B cell (primary cell): ENCODE results near the gene CLINT1. TPM values are rescaled to one million over a fixed set of nuclear protein-coding genes. Genes with fewer than 3 reads are reported as not detected.

Experiments
- ATAC-seq: fragments of 200-7000 bp; cut with Tn5 transposase; one replicate; pipeline ENCODE4 v1.10.0; 2021; ENCODE audit warnings: low read depth, mild to moderate bottlenecking, moderate number of reproducible peaks, moderate library complexity
- CTCF ChIA-PET: fragments of 350-600 bp; sonication (Branson Sonifier 250); formaldehyde crosslinking; loops from one replicate; lab custom pipeline; 2021; ENCODE audit warnings: antibody characterized with exemption, inconsistent platforms; lab: Charles Lee
- POLR2A ChIA-PET: fragments of 350-600 bp; sonication (Branson Sonifier 250); formaldehyde crosslinking; loops from one replicate; lab custom pipeline; 2021; ENCODE audit warnings: antibody characterized with exemption; lab: Charles Lee
- DNase-seq: peaks from one replicate; pipeline ENCODE4 v3.0.0; 2013
- H2AFZ ChIP-seq: 2 replicates; pipeline ENCODE4 v1.6.1; 2012; ENCODE audit warnings: mild to moderate bottlenecking, low read depth, low read length; ENCODE audit not compliant: insufficient read depth, poor library complexity, severe bottlenecking
- H3K27ac ChIP-seq, 2 donors: 1 replicate in 1 of 2; 2 replicates in 1 of 2; pipeline ENCODE4 v1.5.1; 2012 to 2013; ENCODE audit warnings: low read length in 2 of 2, mild to moderate bottlenecking in 2 of 2, moderate library complexity in 1 of 2
- H3K27me3 ChIP-seq, 4 experiments: fragments of 200-600 bp in 1 of 4; sonication (generic) in 1 of 4; replicated peaks in 1 of 4; 1 replicate in 2 of 4; 2 replicates in 2 of 4; pipeline versions ENCODE4 v1.6.1 to v1.7.0; 2013 to 2016; ENCODE audit warnings: low read length in 3 of 4, mild to moderate bottlenecking in 2 of 4, mixed read lengths in 1 of 4, moderate library complexity in 1 of 4; ENCODE audit not compliant: insufficient read depth in 4 of 4, control insufficient read depth in 3 of 4; ENCODE audit errors: control extremely low read depth in 1 of 4
- H3K36me3 ChIP-seq, 2 experiments: replicated peaks in 1 of 2; 1 replicate in 1 of 2; 2 replicates in 1 of 2; pipeline versions ENCODE4 v1.6.1 to v1.7.1; 2013; ENCODE audit warnings: low read length in 1 of 2; ENCODE audit not compliant: insufficient read depth in 2 of 2, control insufficient read depth in 1 of 2; ENCODE audit errors: control extremely low read depth in 1 of 2, extremely low read depth in 1 of 2
- H3K4me1 ChIP-seq, 2 donors: fragments of 200-600 bp in 1 of 2; sonication (generic) in 1 of 2; 1 replicate in 1 of 2; 2 replicates in 1 of 2; pipeline versions ENCODE4 v1.5.1 to v1.6.1; 2013 to 2017; ENCODE audit warnings: low read length in 2 of 2; ENCODE audit not compliant: control insufficient read depth in 2 of 2, insufficient read depth in 2 of 2
- H3K4me2 ChIP-seq: replicated peaks from 2 replicates; pipeline ENCODE3; 2012; ENCODE audit warnings: mild to moderate bottlenecking, low read depth, low read length; ENCODE audit not compliant: poor library complexity, severe bottlenecking
- H3K4me3 ChIP-seq, 5 experiments: fragments of 200-600 bp in 1 of 5; sonication (generic) in 1 of 5; 1 replicate in 3 of 5; 2 replicates in 2 of 5; pipeline versions ENCODE4 v1.5.1 to v1.7.0; 2011 to 2016; ENCODE audit warnings: low read length in 4 of 5, mild to moderate bottlenecking in 4 of 5, low read depth in 2 of 5, control low read depth in 1 of 5, moderate library complexity in 1 of 5; ENCODE audit not compliant: insufficient read depth in 1 of 5; ENCODE audit errors: control extremely low read depth in 1 of 5, extremely low read depth in 1 of 5
- H3K79me2 ChIP-seq: fragments of 200-600 bp; sonication (generic); one replicate; pipeline ENCODE4 v1.6.0; 2016; ENCODE audit warnings: low read length; ENCODE audit not compliant: control insufficient read depth, insufficient read depth
- H3K9ac ChIP-seq: fragments of 200-600 bp; sonication (generic); 2 replicates; pipeline ENCODE4 v1.6.1; 2017; ENCODE audit warnings: mild to moderate bottlenecking, low read length, moderate library complexity
- H3K9me3 ChIP-seq, 3 donors: one replicate each; pipeline versions ENCODE4 v1.6.1 to v1.7.1; 2013; ENCODE audit warnings: low read length in 2 of 3; ENCODE audit not compliant: control insufficient read depth in 2 of 3, insufficient read depth in 1 of 3; ENCODE audit errors: control extremely low read depth in 1 of 3
- H4K20me1 ChIP-seq: 2 replicates; pipeline ENCODE4 v1.6.0; 2012; ENCODE audit warnings: mild to moderate bottlenecking, low read length; ENCODE audit not compliant: insufficient read depth, control insufficient read depth, poor library complexity, severe bottlenecking
- H3K27ac Mint-ChIP-seq: one replicate; pipeline ENCODE4 v1.8.0; 2021; ENCODE audit warnings: mixed read lengths
- H3K27me3 Mint-ChIP-seq: one replicate; pipeline ENCODE4 v1.8.0; 2021; ENCODE audit warnings: mixed read lengths
- H3K4me1 Mint-ChIP-seq: one replicate; pipeline ENCODE4 v1.8.0; 2021; ENCODE audit warnings: mixed read lengths
- H3K4me3 Mint-ChIP-seq: one replicate; pipeline ENCODE4 v1.8.0; 2021; ENCODE audit warnings: mixed read lengths
- H3K9me3 Mint-ChIP-seq: one replicate; pipeline ENCODE4 v1.8.0; 2022; ENCODE audit warnings: mixed read lengths; ENCODE audit not compliant: insufficient read depth
- EZH2 ChIP-seq: IDR thresholded peaks from 2 replicates; pipeline ENCODE4 v1.6.1; 2012; ENCODE audit warnings: borderline replicate concordance, low read depth, mild to moderate bottlenecking, moderate library complexity, low read length; ENCODE audit not compliant: insufficient read depth, poor library complexity, severe bottlenecking
- WGBS: methylation state at CpG from one replicate; pipeline ENCODE4 v1.1.5; 2013; ENCODE audit warnings: missing lambda C conversion rate; ENCODE audit not compliant: insufficient coverage; 5-methylcytosine and 5-hydroxymethylcytosine counted together
- intact Hi-C: fragments of 100-400 bp; cut with micrococcal nuclease; formaldehyde crosslinking; loops from one replicate; pipeline ENCODE4 v1.10.0; 2022
- polyA plus RNA-seq: library from polyadenylated mRNA; depleted of rRNA; stranded (reverse); fragments of >200 nt; gene quantifications from 2 replicates; pipeline ENCODE4 v1.2.3, GENCODE V29; 2012
- total RNA-seq, 2 donors: library from RNA; stranded (reverse); fragments of 120-200 nt in 1 of 2; gene quantifications; 1 replicate in 1 of 2; 2 replicates in 1 of 2; pipeline versions ENCODE4 v1.2.3 to v1.2.4, GENCODE V29; 2013 to 2022
- TF ChIP-seq, protein P1 (sequence below): fragments of 200-600 bp; IDR thresholded peaks from one replicate; pipeline ENCODE4 v1.8.0; 2022; ENCODE audit warnings: antibody characterized with exemption, mild to moderate bottlenecking

CLINT1 gene
- total and polyA plus RNA-seq, 2 donors (not counting 1 experiment from before 2014, with no cell fraction given): 69.7 to 89.1 TPM

DNA sequence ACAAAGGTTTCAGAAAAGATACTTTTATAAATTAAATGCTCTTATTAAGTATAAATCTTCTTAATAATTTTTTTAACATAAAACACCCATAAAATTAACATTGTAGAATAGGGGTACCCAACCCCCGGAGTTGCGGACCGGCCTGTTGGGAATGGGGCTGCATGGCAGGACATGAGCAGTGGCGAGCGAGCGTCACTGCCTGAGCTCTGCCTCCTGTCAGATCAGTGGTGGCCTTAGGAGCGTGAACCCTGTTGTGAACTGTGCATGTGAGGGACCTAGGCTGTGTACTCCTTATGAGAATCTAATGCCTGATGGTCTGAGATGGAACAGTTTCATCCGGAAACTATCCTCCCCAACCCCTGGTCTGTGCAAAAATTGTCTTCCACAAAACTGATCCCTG lies 35.3 kb downstream of the CLINT1 start:
- Histone ChIP-seq H3K27me3 (no peaks in the 10 kb centered on the region), H3K36me3 (no peaks in the 10 kb centered on the region), H3K4me3 (no peak overlapping the region), H3K9ac (no peak overlapping the region), H3K4me1 (peaks cover 4 to 6% of the 10 kb centered on the region in 2 donors), H3K27ac (no peak overlapping the region), H3K4me2 (no peak overlapping the region), H3K9me3 (peaks cover 0 to 2% (median 0%) of the 10 kb centered on the region in 3 donors), H3K79me2 (peaks cover 53% of the 10 kb centered on the region), H4K20me1 (peaks cover 37% of the 10 kb centered on the region), H2AFZ (no peak overlapping the region)
- DNase-seq (no peak), ATAC-seq (no peak)
- no peaks in the 10 kb centered on the region for H3K27me3 Mint-ChIP-seq
- TF ChIP-seq, protein P1, sequence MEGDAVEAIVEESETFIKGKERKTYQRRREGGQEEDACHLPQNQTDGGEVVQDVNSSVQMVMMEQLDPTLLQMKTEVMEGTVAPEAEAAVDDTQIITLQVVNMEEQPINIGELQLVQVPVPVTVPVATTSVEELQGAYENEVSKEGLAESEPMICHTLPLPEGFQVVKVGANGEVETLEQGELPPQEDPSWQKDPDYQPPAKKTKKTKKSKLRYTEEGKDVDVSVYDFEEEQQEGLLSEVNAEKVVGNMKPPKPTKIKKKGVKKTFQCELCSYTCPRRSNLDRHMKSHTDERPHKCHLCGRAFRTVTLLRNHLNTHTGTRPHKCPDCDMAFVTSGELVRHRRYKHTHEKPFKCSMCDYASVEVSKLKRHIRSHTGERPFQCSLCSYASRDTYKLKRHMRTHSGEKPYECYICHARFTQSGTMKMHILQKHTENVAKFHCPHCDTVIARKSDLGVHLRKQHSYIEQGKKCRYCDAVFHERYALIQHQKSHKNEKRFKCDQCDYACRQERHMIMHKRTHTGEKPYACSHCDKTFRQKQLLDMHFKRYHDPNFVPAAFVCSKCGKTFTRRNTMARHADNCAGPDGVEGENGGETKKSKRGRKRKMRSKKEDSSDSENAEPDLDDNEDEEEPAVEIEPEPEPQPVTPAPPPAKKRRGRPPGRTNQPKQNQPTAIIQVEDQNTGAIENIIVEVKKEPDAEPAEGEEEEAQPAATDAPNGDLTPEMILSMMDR: no peak
- no peak for TF ChIP-seq EZH2
- no peak overlapping the region for H3K27ac Mint-ChIP-seq
- ChIA-PET CTCF (interaction anchor here (1.3 to 1.8 kb wide), 2 partner anchors 125 kb away, joined by 7 to 14 read pairs; no protein-coding TSS in a partner anchor), POLR2A (no interaction called here)
- no peaks in the 10 kb centered on the region for H3K9me3 Mint-ChIP-seq
- intact Hi-C loops: loop anchor here (5.0 kb wide), 1 partner anchor 34 kb away; the partner anchor contains the start of gene CLINT1
- peaks cover 37% of the 10 kb centered on the region for H3K4me1 Mint-ChIP-seq
- H3K4me3 Mint-ChIP-seq: no peak overlapping the region
- WGBS: 98% methylated on average over 8 of the region's 8 CpGs

DNA sequence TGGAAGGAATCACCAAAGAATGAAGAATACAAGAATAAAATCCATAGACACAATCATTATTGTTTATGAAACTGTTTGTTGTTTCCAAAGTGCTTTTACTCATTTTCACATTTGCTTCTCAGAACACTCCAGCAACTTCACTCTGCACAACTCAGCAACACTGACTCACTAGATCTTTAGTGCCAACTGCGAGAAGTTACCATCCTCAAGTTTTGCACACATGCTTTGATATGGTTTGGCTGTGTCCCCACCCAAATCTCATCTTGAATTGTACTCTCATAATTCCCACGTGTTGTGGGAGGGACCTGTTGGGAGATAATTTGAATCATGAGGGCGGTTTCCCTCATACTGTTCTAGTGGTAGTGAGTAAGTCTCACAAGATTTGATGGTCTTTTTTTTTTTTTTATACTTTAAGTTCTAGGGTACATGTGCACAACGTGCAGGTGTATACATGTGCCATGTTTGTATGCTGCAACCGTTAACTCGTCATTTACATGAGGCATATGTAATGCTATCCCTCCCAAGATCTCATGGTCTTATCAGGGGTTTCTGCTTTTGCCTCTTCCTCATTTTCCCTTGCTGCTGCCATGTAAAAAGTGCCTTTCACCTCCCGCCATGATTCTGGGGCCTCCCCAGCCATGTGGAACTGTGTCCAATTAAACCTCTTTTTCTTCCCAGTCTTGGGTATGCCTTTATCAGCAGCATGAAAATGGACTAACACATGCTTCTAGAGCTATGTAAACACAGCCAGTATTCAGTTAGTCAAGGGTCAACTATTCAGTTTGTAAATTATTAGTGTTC lies 36.9 kb downstream of the CLINT1 start:
- Histone ChIP-seq H3K4me1 (no peaks in the 10 kb centered on the region), H3K4me2 (no peak overlapping the region), H3K4me3 (no peak overlapping the region), H3K9me3 (peaks cover 0 to 2% (median 0%) of the 10 kb centered on the region in 3 donors), H3K36me3 (peaks cover 0 to 2% of the 10 kb centered on the region in 2 experiments), H3K9ac (no peak overlapping the region), H2AFZ (no peak overlapping the region), H3K27ac (peak overlapping the region in 1 of 2 donors; percentile 14), H3K79me2 (peaks cover 44% of the 10 kb centered on the region), H4K20me1 (peaks cover 48% of the 10 kb centered on the region), H3K27me3 (no peaks in the 10 kb centered on the region)
- DNase-seq (no peak), ATAC-seq (no peak)
- CTCF ChIA-PET: interaction anchor here (0.8 to 1.8 kb wide), 2 partner anchors 127 to 173 kb away, joined by 3 to 14 read pairs; no protein-coding TSS in a partner anchor
- H3K27ac Mint-ChIP-seq: peak overlapping the region; percentile 56
- no peaks in the 10 kb centered on the region for H3K27me3 Mint-ChIP-seq
- peaks cover 29% of the 10 kb centered on the region for H3K4me1 Mint-ChIP-seq
- POLR2A ChIA-PET: no interaction called here
- no peaks in the 10 kb centered on the region for H3K9me3 Mint-ChIP-seq
- no peak overlapping the region for H3K4me3 Mint-ChIP-seq
- TF ChIP-seq EZH2: no peak
- TF ChIP-seq, protein P1: no peak
- intact Hi-C loops: loop anchor here (5.0 kb wide), 1 partner anchor 35 kb away; the partner anchor contains the start of gene CLINT1
- 90% methylated on average over 4 of the region's 7 CpGs for WGBS
